Stimulated activated CD8-positive, alpha-beta memory T cell treated with anti-CD3 and anti-CD28 coated beads, Interleukin-7, amount 100 ng/mL, for 24 hours (primary cell): ENCODE data around the gene PFKL.
"Not testable (repeated sequence)": the region's sequence is repeated elsewhere in the genome, so short reads cannot be mapped to it uniquely, and the experiment has no call there.

ENCODE experiments used
- DNase-seq: peaks from one replicate; pipeline ENCODE4 v3.0.0-alpha.2; 2020; ENCODE audit warnings: low read depth

The PFKL gene

GRCh38 chr21:44347911-44348451, 48.1 kb downstream of the PFKL start:
- no peak for DNase-seq

GRCh38 chr21:44348861-44349260, 49.0 kb downstream of the PFKL start:
- no peak for DNase-seq

- DNase-seq: no peak
These were observed 49.6 kb downstream of the PFKL start for GRCh38 chr21:44349416-44349846.

GRCh38 chr21:44349847-44350772, 50.3 kb downstream of the PFKL start:
- no peak for DNase-seq

- no peak for DNase-seq
These were observed 51.1 kb downstream of the PFKL start for GRCh38 chr21:44350773-44351481.

GRCh38 chr21:44351535-44352252, 51.8 kb downstream of the PFKL start:
- DNase-seq: no peak

- DNase-seq: no peak
These were observed 52.5 kb downstream of the PFKL start for GRCh38 chr21:44352253-44352860.

GRCh38 chr21:44353191-44353970, 53.5 kb downstream of the PFKL start, which contains the start of gene TRPM2:
TRPM2 (plus strand) TSS chr21:44353621; CDS start chr21:44353701, 80 bp downstream.
- DNase-seq: no peak

- no peak for DNase-seq
These were observed 54.1 kb downstream of the PFKL start for GRCh38 chr21:44354001-44354405.

GRCh38 chr21:44354775-44355771, 55.2 kb downstream of the PFKL start:
- no peak for DNase-seq

- no peak for DNase-seq
These were observed 56.3 kb downstream of the PFKL start for GRCh38 chr21:44356160-44356559.

GRCh38 chr21:44356636-44357035, 56.8 kb downstream of the PFKL start:
- DNase-seq: no peak

GRCh38 chr21:44357064-44357837, 57.4 kb downstream of the PFKL start:
- no peak for DNase-seq

GRCh38 chr21:44359396-44359795, 59.5 kb downstream of the PFKL start:
- DNase-seq: no peak

GRCh38 chr21:44360159-44360558, 60.3 kb downstream of the PFKL start:
- no peak for DNase-seq

- DNase-seq: not testable (repeated sequence)
These were observed 62.0 kb downstream of the PFKL start for GRCh38 chr21:44361903-44362302.

GRCh38 chr21:44363278-44363677, 63.4 kb downstream of the PFKL start:
- DNase-seq: no peak

GRCh38 chr21:44364151-44365053, 64.5 kb downstream of the PFKL start:
- DNase-seq: no peak
